GM12864 (cell line): Measurements from ENCODE around the gene SLC35E4.

Source experiments
- DNase-seq: peaks from one replicate; pipeline ENCODE4 v3.0.0-alpha.2; 2011; ENCODE audit warnings: low read depth
- H3K4me3 ChIP-seq: 2 replicates; pipeline ENCODE4 v1.5.1; 2011; ENCODE audit warnings: mild to moderate bottlenecking, low read depth, low read length, control low read depth
- TF ChIP-seq, protein P1 (sequence below): IDR thresholded peaks from 2 replicates; pipeline ENCODE4 v1.5.1; 2011; ENCODE audit warnings: low read depth, mild to moderate bottlenecking, moderate library complexity, low read length, control low read depth, inconsistent platforms; ENCODE audit errors: missing control alignments

Gene SLC35E4

DNA sequence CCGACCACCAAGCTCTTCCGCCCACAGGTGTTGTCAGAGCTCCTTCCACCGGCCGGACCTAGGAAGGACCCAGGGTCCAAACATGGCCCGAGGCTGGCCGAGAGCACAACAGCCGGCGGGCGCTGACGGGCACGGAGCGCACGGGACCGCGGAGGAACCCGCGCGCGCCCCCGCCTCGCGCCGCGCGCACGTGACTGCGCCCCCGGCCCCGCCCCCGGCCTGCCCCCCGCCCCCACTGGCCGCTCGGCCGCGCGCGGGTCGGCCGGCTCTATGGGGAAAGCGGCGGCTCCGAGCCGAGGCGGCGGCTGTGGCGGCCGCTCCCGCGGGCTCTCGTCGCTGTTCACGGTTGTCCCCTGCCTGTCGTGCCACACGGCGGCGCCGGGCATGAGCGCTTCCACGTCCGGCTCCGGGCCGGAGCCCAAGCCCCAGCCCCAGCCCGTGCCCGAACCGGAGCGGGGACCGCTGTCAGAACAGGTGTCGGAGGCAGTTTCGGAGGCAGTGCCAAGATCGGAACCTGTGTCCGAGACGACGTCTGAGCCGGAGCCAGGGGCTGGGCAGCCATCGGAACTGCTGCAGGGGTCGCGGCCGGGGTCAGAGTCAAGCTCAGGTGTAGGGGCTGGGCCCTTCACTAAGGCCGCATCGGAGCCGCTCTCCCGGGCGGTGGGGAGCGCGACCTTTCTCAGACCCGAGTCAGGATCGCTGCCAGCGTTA, 59.2 kb downstream of the SLC35E4 start, which contains the start of gene OSBP2:
OSBP2 (plus strand) TSS at position 235 of the 711 bp plus-strand sequence; CDS start at position 271, 36 bp downstream.
- H3K4me3 ChIP-seq: peak within 1 kb of the TSS; percentile 63
- TF ChIP-seq, protein P1, sequence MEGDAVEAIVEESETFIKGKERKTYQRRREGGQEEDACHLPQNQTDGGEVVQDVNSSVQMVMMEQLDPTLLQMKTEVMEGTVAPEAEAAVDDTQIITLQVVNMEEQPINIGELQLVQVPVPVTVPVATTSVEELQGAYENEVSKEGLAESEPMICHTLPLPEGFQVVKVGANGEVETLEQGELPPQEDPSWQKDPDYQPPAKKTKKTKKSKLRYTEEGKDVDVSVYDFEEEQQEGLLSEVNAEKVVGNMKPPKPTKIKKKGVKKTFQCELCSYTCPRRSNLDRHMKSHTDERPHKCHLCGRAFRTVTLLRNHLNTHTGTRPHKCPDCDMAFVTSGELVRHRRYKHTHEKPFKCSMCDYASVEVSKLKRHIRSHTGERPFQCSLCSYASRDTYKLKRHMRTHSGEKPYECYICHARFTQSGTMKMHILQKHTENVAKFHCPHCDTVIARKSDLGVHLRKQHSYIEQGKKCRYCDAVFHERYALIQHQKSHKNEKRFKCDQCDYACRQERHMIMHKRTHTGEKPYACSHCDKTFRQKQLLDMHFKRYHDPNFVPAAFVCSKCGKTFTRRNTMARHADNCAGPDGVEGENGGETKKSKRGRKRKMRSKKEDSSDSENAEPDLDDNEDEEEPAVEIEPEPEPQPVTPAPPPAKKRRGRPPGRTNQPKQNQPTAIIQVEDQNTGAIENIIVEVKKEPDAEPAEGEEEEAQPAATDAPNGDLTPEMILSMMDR: no peak
- no peak for DNase-seq

- TF ChIP-seq, protein P1: no peak
- no peak overlapping the region for H3K4me3 ChIP-seq
- DNase-seq: no peak
Observed at GRCh38 chr22:30695351-30695851, 59.8 kb downstream of the SLC35E4 start.

DNA sequence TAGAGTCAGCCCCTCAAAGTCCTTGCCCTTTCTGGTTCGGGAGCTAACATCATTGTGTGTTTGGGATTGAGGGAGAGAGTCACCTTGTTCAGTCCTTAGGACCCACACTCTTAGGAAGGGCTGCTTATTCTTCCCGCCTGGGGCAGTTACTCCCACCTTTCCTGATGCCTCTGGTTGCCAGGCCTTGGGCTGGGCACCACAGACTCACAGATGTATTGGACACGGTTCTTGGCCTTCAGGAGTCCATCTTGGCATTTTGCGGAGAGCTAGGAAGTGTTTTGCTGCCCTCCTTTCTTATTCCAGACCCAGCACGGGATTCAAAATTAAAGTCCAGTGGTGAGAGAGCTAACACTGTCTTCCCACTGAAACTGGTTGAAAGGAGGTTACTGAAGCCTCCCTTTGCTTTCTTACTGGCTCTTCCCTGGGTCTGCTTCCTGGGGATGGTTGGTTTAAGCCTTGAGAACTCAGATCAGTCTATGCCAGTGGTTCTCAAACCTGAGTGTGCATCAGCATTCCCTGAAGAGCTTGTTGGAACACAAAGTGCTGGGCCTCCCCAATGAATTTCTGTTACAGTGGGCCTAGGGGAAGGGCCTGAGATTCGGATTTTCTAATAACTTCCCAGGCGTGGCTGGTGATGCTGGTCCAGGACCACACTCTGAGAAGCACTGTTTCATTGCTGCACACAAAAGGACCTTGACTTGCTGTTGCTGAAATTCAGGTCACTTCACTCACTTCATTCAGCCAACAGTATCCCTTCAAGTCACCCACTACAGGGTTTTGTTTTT, 60.5 kb downstream of the SLC35E4 start:
- H3K4me3 ChIP-seq: no peak overlapping the region
- DNase-seq: no peak
- TF ChIP-seq, protein P1: no peak
